Ovary (tissue), 3 donors: Measurements from ENCODE around the gene GP1BA.

Source experiments
- EP300 ChIP-seq: sonication (generic); formaldehyde crosslinking; IDR thresholded peaks from one replicate; pipeline ENCODE4 v1.6.1; 2017; ENCODE audit warnings: antibody characterized with exemption
- POLR2A ChIP-seq: fragments of 450-650 bp; IDR thresholded peaks from one replicate; pipeline ENCODE4 v1.6.1; 2017; ENCODE audit warnings: antibody characterized with exemption, mild to moderate bottlenecking, moderate library complexity
- TF ChIP-seq, protein P1 (sequence below), 3 donors: fragments of 450-650 bp in 2 of 3; fragments of 200-600 bp in 1 of 3; IDR thresholded peaks; one replicate each; pipeline versions ENCODE4 v1.5.1 to v1.8.0; 2016 to 2022; ENCODE audit warnings: antibody characterized with exemption in 3 of 3, mild to moderate bottlenecking in 1 of 3
- donor health status: DM: no; HTN: no; CAD: no.

DNA sequence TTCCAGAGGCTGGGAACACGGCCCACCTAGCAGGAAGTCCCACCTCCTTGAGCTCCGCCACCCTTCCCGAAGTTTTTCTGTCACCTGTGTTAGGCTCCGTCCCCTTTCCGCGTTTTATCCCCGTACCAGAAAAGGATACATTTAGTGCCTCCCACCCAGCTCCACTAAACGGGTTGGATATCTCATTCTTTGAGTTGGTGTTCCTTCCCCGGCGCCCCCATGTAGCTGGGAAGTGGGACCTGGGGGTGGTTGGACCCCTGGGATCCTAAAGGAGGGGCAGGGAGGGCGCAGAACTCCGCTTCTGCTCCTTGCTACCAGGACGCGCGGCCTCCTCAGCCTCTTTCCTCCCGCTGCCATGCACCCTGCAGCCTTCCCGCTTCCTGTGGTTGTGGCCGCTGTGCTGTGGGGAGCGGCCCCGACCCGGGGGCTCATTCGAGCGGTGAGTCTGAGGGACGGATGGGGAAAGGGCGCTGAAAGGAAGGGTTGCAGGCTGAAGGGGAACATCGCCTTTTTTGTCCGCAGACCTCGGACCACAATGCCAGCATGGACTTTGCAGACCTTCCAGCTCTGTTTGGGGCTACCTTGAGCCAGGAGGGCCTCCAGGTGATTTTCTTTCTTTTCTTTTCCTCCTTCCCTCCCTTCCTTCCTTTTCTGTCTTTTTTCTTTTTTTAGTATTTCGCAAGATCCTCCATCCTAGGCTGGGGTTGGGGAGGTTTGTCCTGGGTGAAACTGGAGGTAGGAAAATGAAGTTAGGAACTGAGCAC lies 8.7 kb downstream of the GP1BA start:
- TF ChIP-seq, protein P1, sequence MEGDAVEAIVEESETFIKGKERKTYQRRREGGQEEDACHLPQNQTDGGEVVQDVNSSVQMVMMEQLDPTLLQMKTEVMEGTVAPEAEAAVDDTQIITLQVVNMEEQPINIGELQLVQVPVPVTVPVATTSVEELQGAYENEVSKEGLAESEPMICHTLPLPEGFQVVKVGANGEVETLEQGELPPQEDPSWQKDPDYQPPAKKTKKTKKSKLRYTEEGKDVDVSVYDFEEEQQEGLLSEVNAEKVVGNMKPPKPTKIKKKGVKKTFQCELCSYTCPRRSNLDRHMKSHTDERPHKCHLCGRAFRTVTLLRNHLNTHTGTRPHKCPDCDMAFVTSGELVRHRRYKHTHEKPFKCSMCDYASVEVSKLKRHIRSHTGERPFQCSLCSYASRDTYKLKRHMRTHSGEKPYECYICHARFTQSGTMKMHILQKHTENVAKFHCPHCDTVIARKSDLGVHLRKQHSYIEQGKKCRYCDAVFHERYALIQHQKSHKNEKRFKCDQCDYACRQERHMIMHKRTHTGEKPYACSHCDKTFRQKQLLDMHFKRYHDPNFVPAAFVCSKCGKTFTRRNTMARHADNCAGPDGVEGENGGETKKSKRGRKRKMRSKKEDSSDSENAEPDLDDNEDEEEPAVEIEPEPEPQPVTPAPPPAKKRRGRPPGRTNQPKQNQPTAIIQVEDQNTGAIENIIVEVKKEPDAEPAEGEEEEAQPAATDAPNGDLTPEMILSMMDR (IDR thresholded peaks at IDR 0.05), result no peak
- TF ChIP-seq POLR2A (no peak), EP300 (no peak)
